Mucosa of rectum (tissue), 2 donors: ENCODE data around the gene PLEKHA8.

ENCODE experiments used
- H3K27ac ChIP-seq, 2 donors: one replicate each; pipeline ENCODE4 v1.7.0; 2013; ENCODE audit warnings: inconsistent platforms in 2 of 2, low read depth in 2 of 2, low read length in 2 of 2
- H3K27me3 ChIP-seq, 2 donors: one replicate each; pipeline ENCODE4 v1.7.0; 2013; ENCODE audit warnings: low read length in 2 of 2; ENCODE audit not compliant: control insufficient read depth in 2 of 2, insufficient read depth in 2 of 2
- H3K36me3 ChIP-seq, 2 donors: one replicate each; pipeline ENCODE4 v1.7.0; 2013; ENCODE audit warnings: low read length in 2 of 2; ENCODE audit not compliant: control insufficient read depth in 2 of 2, insufficient read depth in 2 of 2
- H3K4me1 ChIP-seq, 2 donors: one replicate each; pipeline ENCODE4 v1.7.0; 2013; ENCODE audit warnings: low read length in 2 of 2, mild to moderate bottlenecking in 1 of 2; ENCODE audit not compliant: control insufficient read depth in 2 of 2, insufficient read depth in 2 of 2
- H3K4me3 ChIP-seq, 2 donors: one replicate each; pipeline ENCODE4 v1.7.0; 2013; ENCODE audit warnings: low read length in 2 of 2
- H3K9ac ChIP-seq, 2 donors: one replicate each; pipeline ENCODE4 v1.7.0; 2013; ENCODE audit warnings: low read length in 2 of 2, low read depth in 1 of 2, mild to moderate bottlenecking in 1 of 2
- H3K9me3 ChIP-seq, 2 donors: one replicate each; pipeline ENCODE4 v1.7.0; 2013; ENCODE audit warnings: low read length in 2 of 2; ENCODE audit not compliant: control insufficient read depth in 2 of 2
- donor health status: healthy.
- donor health status: Normal muscosa, but diverticular disease.

The PLEKHA8 gene

GRCh38 chr7:30116771-30117170 is 88.6 kb downstream of the PLEKHA8 start:
- H3K4me1 ChIP-seq, result no peaks in the 10 kb centered on the region
- no peaks in the 10 kb centered on the region for H3K27me3 ChIP-seq
- H3K9me3 ChIP-seq, result peaks cover 3 to 8% of the 10 kb centered on the region in 2 donors
- no peak overlapping the region for H3K9ac ChIP-seq
- no peak overlapping the region for H3K4me3 ChIP-seq
- H3K36me3 ChIP-seq, result no peaks in the 10 kb centered on the region
- no peak overlapping the region for H3K27ac ChIP-seq

- Histone ChIP-seq H3K27ac (no peak overlapping the region), H3K9ac (no peak overlapping the region), H3K27me3 (no peaks in the 10 kb centered on the region)
These were observed 89.7 kb downstream of the PLEKHA8 start for GRCh38 chr7:30117896-30118295.

GRCh38 chr7:30119890-30120577 is 91.8 kb downstream of the PLEKHA8 start:
- no peak overlapping the region for H3K9ac ChIP-seq
- H3K27ac ChIP-seq, result no peak overlapping the region
- H3K9me3 ChIP-seq, result peaks cover 3 to 5% of the 10 kb centered on the region in 2 donors
- H3K27me3 ChIP-seq, result no peaks in the 10 kb centered on the region
- no peaks in the 10 kb centered on the region for H3K36me3 ChIP-seq
- H3K4me1 ChIP-seq, result no peaks in the 10 kb centered on the region
- H3K4me3 ChIP-seq, result no peak overlapping the region

More at GRCh38 chr7:30117896-30118295, 89.7 kb downstream of the PLEKHA8 start:
- Histone ChIP-seq H3K4me3 (no peak overlapping the region), H3K9me3 (peaks cover 3 to 7% of the 10 kb centered on the region in 2 donors), H3K36me3 (no peaks in the 10 kb centered on the region), H3K4me1 (no peaks in the 10 kb centered on the region)

- Histone ChIP-seq H3K4me3 (peak overlapping the region; percentile 74 to 87), H3K4me1 (peaks cover 3 to 12% of the 10 kb centered on the region in 2 donors), H3K27me3 (no peaks in the 10 kb centered on the region), H3K27ac (peak overlapping the region; percentile 62 to 71), H3K9ac (peak overlapping the region; percentile 70 to 88), H3K36me3 (no peaks in the 10 kb centered on the region), H3K9me3 (no peaks in the 10 kb centered on the region)
These were observed 105.8 kb downstream of the PLEKHA8 start for GRCh38 chr7:30133736-30134610.

GRCh38 chr7:30134611-30135300 is 106.5 kb downstream of the PLEKHA8 start, which contains the start of gene MTURN:
MTURN (plus strand) TSS chr7:30134986; CDS start chr7:30135137, 151 bp downstream.
- Histone ChIP-seq H3K4me3 (peak within 1 kb of the TSS; percentile 90 to 91), H3K9me3 (no peaks in the 10 kb centered on the region), H3K36me3 (no peaks in the 10 kb centered on the region), H3K27me3 (no peaks in the 10 kb centered on the region), H3K27ac (peak within 1 kb of the TSS; percentile 74 to 84), H3K9ac (peak within 1 kb of the TSS; percentile 88 to 90), H3K4me1 (peaks cover 3 to 12% of the 10 kb centered on the region in 2 donors)

- no peaks in the 10 kb centered on the region for H3K36me3 ChIP-seq
- H3K4me3 ChIP-seq, result peak overlapping the region; percentile 90 to 91
- no peaks in the 10 kb centered on the region for H3K9me3 ChIP-seq
- peak overlapping the region; percentile 88 to 90 for H3K9ac ChIP-seq
- H3K4me1 ChIP-seq, result peaks cover 3 to 12% of the 10 kb centered on the region in 2 donors
- H3K27me3 ChIP-seq, result no peaks in the 10 kb centered on the region
- H3K27ac ChIP-seq, result peak overlapping the region; percentile 74 to 84
These were observed 107.3 kb downstream of the PLEKHA8 start for GRCh38 chr7:30135301-30136116.

- Histone ChIP-seq H3K27me3 (no peaks in the 10 kb centered on the region), H3K36me3 (no peaks in the 10 kb centered on the region), H3K4me3 (peak overlapping the region; percentile 90 to 91), H3K27ac (peak overlapping the region in 1 of 2 donors; percentile 84), H3K9me3 (no peaks in the 10 kb centered on the region), H3K4me1 (peaks cover 3 to 12% of the 10 kb centered on the region in 2 donors), H3K9ac (peak overlapping the region; percentile 54 to 88)
These were observed 108.0 kb downstream of the PLEKHA8 start for GRCh38 chr7:30136117-30136731.

GRCh38 chr7:30136743-30137485 is 108.7 kb downstream of the PLEKHA8 start:
- Histone ChIP-seq H3K27ac (no peak overlapping the region), H3K9ac (peak overlapping the region; percentile 14 to 88), H3K4me1 (peaks cover 3 to 15% of the 10 kb centered on the region in 2 donors), H3K4me3 (peak overlapping the region; percentile 90 to 91), H3K27me3 (no peaks in the 10 kb centered on the region), H3K36me3 (no peaks in the 10 kb centered on the region), H3K9me3 (no peaks in the 10 kb centered on the region)
